ENCODE data around the gene GPR150. TPM values are rescaled to one million over a fixed set of nuclear protein-coding genes. Genes with fewer than 3 reads are reported as not detected.
A peak's percentile ranks its signal among the peaks of the same experiment; 100 is the strongest.

The GPR150 gene
- total RNA-seq, 2 donors from 2014 or later, result 0.51 to 3.0 TPM

DNA sequence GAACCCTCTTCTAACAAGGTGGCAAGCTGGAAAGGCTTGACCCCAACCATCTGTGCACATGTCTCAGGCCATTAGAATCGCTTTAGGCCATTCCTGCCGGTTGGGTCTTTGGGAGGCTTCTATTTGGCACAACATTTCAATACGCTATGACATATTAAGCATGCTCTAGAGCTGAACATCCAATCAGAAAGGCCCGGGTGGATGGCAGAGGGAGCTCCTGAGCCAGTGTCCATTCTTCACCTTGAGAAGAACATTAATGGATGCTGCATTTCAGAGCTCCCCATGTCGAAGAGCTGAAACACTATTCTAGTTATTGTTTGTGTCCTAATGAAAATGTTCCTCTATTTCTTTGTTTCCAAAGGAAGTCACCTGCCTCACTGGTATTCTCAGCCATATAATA, 50.1 kb downstream of the GPR150 start:
- intact Hi-C loops (cut with DNase I), result loop anchor here (5.0 kb wide), 3 partner anchors 62 to 172 kb away; partner anchors contain the start of gene RHOBTB3
- no peaks in the 10 kb centered on the region for H3K4me1 ChIP-seq (replicated peaks)
- H3K27ac ChIP-seq, result peak overlapping the region; percentile 43 to 45
- H3K36me3 ChIP-seq, result no peaks in the 10 kb centered on the region
- H3K27me3 ChIP-seq (replicated peaks; ENCODE audit: insufficient read depth), result no peaks in the 10 kb centered on the region
- DNase-seq (ENCODE audit: low spot score), result no peak
- 91% methylated on average over 5 of the region's 5 CpGs for WGBS
- TF ChIP-seq POLR2AphosphoS5 (IDR thresholded peaks at IDR 0.05) (no peak), POLR2A (IDR thresholded peaks at IDR 0.05) (no peak)
- TF ChIP-seq, protein P1, sequence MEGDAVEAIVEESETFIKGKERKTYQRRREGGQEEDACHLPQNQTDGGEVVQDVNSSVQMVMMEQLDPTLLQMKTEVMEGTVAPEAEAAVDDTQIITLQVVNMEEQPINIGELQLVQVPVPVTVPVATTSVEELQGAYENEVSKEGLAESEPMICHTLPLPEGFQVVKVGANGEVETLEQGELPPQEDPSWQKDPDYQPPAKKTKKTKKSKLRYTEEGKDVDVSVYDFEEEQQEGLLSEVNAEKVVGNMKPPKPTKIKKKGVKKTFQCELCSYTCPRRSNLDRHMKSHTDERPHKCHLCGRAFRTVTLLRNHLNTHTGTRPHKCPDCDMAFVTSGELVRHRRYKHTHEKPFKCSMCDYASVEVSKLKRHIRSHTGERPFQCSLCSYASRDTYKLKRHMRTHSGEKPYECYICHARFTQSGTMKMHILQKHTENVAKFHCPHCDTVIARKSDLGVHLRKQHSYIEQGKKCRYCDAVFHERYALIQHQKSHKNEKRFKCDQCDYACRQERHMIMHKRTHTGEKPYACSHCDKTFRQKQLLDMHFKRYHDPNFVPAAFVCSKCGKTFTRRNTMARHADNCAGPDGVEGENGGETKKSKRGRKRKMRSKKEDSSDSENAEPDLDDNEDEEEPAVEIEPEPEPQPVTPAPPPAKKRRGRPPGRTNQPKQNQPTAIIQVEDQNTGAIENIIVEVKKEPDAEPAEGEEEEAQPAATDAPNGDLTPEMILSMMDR (IDR thresholded peaks at IDR 0.05), result no peak
- no peak overlapping the region for H3K4me3 ChIP-seq
- H3K9me3 ChIP-seq, result no peaks in the 10 kb centered on the region

DNA sequence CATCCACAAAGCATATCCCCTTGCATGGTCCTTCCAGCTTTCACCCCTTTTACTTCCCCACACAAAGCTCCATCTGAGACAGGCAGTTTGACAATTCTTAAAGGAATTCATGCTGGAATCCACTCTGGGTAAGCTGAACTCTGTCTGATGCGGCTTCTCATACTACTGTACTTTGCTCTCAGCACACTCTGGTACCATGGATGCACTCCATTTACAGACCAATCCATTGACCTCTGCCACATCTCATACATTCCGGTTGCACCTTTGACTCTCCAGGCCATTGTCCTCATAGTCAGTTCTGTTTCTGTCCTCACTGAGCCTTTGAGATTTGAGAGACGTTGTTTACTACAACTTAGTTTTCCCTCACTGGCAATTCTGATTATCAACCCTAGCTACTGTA, 50.7 kb downstream of the GPR150 start:
- no peaks in the 10 kb centered on the region for H3K27me3 ChIP-seq (replicated peaks; ENCODE audit: insufficient read depth)
- H3K27ac ChIP-seq, result peak overlapping the region; percentile 43 to 45
- intact Hi-C loops (cut with DNase I), result no loop called here
- 96% methylated on average over 3 of the region's 3 CpGs for WGBS
- DNase-seq (ENCODE audit: low spot score), result no peak
- TF ChIP-seq, protein P1 (IDR thresholded peaks at IDR 0.05), result no peak
- TF ChIP-seq POLR2A (IDR thresholded peaks at IDR 0.05), result no peak
- no peak overlapping the region for H3K4me3 ChIP-seq
- no peaks in the 10 kb centered on the region for H3K9me3 ChIP-seq
- H3K36me3 ChIP-seq, result no peaks in the 10 kb centered on the region
- H3K4me1 ChIP-seq (replicated peaks), result no peaks in the 10 kb centered on the region

Other genes starting within 250 kb of the GPR150 start
- gene FAM81B, start 228.7 kb upstream of the GPR150 start, total RNA-seq, result 1 to 10 TPM in 1 of 2 donors, not detected in 1; 8.2 TPM
- 10 to 100 TPM; 44.9 to 73.9 TPM for gene SKIC3, start 65.1 kb upstream of the GPR150 start, total RNA-seq
- gene ARSK, start 65.0 kb upstream of the GPR150 start, total RNA-seq, result 10 to 100 TPM in 1 of 2 donors, 1 to 10 TPM in 1; 7.3 to 23.3 TPM
- 10 to 100 TPM in 1 of 2 donors, 1 to 10 TPM in 1; 4.0 to 14.8 TPM for gene RFESD, start 26.7 kb downstream of the GPR150 start, total RNA-seq
- 1 to 10 TPM in 1 of 2 donors, not detected in 1; 2.3 TPM for gene SPATA9, start 62.9 kb downstream of the GPR150 start, total RNA-seq
- gene RHOBTB3, start 111.2 kb downstream of the GPR150 start, total RNA-seq, result 100 to 1,000 TPM in 1 of 2 donors, 10 to 100 TPM in 1; 87.3 to 134 TPM
- gene GLRX, start 202.6 kb downstream of the GPR150 start, total RNA-seq, result 10 to 100 TPM; 16.6 to 34.8 TPM

All from prostate gland (tissue), 2 donors.